Measurements from ENCODE around the gene SOSTDC1. TPM values are rescaled to one million over a fixed set of nuclear protein-coding genes. Genes with fewer than 3 reads are reported as not detected.

The SOSTDC1 gene
- total and polyA plus RNA-seq, 11 donors, result 0.07 to 0.56 (median 0.17) TPM; not detected in 3

DNA sequence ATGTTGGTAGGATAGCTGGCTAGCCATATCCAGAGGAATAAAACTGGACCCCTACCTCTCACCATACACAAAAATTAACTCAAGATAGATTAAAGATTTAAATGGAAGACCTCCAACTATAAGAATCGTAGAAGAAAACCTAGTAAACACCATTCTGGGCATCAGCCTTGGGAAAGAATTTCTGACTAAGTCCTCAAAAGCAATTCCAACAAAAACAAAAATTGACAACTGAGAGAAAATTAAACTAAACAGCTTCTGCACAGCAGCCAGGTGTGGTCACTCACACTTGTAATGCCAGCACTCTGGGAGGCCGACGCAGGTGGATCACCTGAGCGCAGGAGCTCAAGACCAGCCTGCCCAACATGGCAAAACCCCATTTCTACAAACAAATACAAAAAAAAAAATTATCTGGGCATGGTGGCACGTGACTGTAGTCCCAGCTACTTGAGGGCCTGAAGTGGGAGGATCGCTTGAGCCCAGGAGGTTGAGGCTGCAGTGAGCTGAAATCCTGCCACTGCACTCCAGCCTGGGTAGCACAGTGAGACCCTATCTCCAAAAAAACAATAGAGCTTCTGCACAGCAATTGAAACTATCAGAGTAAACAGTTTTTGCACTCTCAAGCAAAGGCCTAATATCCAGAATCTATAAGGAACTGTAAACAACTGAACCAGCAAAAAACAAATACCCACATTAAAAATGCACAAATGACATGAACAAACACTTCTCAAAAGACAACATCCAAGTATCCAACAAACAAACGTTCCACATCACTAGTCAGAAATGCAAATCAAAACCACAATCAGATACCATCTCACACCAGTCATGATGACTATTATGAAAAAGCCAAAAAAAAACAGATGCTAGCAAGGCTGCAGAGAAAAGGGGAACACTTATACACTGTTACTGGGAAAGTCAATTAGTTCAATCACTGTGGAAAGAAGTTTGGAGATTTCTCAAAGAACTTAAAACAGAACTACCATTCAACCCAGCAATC is 49.0 kb downstream of the SOSTDC1 start:
- intact Hi-C loops (cut with DNase I), result no loop called here
- DNase-seq, result no peak

DNA sequence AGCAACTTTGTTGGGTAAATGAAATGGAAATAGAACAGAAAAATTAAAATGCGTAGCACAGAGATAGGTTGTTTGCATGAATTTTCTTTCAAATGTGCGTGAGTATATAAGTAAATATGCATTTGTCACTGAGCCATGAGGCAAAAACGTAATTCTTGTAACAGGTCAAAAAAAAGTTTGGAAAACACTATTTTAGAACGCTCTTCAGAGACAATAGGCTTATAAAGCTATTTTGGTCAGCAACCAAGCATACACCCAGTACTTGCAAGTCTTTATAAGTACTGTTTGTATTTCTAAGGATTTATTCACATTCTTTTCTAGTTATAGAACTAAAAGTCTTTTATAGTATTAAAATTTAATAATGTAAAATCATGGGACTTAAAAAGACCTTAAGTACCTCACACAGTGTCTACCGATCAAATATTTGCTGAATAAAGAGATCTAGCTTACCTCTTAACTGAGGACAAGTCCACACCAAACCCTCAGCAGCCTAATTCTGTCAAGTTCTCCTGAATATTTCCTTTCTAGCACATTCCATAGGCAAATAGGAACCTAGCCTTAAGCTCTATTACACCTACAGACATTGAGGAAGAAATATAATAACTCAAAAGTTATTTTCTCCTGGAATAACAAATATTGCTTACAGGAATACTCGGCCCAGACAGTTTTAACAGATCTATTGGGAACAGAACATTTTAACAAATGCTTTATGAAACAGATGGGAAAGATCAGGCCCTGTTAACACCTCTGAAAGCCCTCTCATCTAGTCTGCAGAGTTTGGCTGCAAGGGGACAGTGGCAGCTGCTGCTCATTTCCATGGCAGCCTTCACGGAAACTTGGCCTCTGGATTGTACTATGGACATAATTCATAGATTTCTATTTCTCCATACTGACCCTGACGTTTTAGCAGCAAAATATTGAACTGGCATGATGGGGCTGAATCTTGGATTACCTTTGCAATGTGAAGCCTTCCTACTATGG is 53.0 kb downstream of the SOSTDC1 start:
- intact Hi-C loops (cut with DNase I), result no loop called here
- ATAC-seq, result peak; percentile 80 to 87 (median 86)
- peaks cover 0 to 16% (median 1%) of the 10 kb centered on the region in 12 donors for H3K4me1 ChIP-seq
- H3K9me3 ChIP-seq, result no peaks in the 10 kb centered on the region
- TF ChIP-seq, protein P1, sequence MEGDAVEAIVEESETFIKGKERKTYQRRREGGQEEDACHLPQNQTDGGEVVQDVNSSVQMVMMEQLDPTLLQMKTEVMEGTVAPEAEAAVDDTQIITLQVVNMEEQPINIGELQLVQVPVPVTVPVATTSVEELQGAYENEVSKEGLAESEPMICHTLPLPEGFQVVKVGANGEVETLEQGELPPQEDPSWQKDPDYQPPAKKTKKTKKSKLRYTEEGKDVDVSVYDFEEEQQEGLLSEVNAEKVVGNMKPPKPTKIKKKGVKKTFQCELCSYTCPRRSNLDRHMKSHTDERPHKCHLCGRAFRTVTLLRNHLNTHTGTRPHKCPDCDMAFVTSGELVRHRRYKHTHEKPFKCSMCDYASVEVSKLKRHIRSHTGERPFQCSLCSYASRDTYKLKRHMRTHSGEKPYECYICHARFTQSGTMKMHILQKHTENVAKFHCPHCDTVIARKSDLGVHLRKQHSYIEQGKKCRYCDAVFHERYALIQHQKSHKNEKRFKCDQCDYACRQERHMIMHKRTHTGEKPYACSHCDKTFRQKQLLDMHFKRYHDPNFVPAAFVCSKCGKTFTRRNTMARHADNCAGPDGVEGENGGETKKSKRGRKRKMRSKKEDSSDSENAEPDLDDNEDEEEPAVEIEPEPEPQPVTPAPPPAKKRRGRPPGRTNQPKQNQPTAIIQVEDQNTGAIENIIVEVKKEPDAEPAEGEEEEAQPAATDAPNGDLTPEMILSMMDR (IDR thresholded peaks at IDR 0.05), result no peak
- TF ChIP-seq POLR2A (IDR thresholded peaks at IDR 0.05), result no peak
- peak overlapping the region in 2 of 12 donors; percentile 2 to 23 for H3K4me3 ChIP-seq
- H3K27me3 ChIP-seq, result no peaks in the 10 kb centered on the region
- 66 to 74% (median 72%) methylated on average over 8 of the region's 8 CpGs for WGBS, 4 donors
- peak overlapping the region in 3 of 12 donors; percentile 20 to 65 (median 53) for H3K27ac ChIP-seq
- DNase-seq, result peak in 4 of 5 donors; percentile 30 to 49 (median 44)
- no peaks in the 10 kb centered on the region for H3K36me3 ChIP-seq

More for the DNA sequence above, 49.0 kb downstream of the SOSTDC1 start:
- no peaks in the 10 kb centered on the region for H3K27me3 ChIP-seq
- no peak overlapping the region for H3K4me3 ChIP-seq
- H3K36me3 ChIP-seq, result no peaks in the 10 kb centered on the region
- H3K9me3 ChIP-seq, result no peaks in the 10 kb centered on the region
- WGBS, 4 donors, result 81 to 91% (median 85%) methylated on average over 7 of the region's 7 CpGs
- no peak for ATAC-seq
- TF ChIP-seq POLR2A (IDR thresholded peaks at IDR 0.05), result no peak
- TF ChIP-seq, protein P1 (IDR thresholded peaks at IDR 0.05), result no peak
- no peak overlapping the region for H3K27ac ChIP-seq
- H3K4me1 ChIP-seq, result peaks cover 0 to 24% (median 10%) of the 10 kb centered on the region in 12 donors

Other genes with a start within 250 kb of the SOSTDC1 start
- gene CRPPA, start 44.2 kb downstream of the SOSTDC1 start, total RNA-seq, result 1 to 10 TPM; 1.1 to 8.5 (median 6.0) TPM
- gene CRPPA, start 44.2 kb downstream of the SOSTDC1 start, polyA plus RNA-seq, result 1 to 10 TPM in 1 of 2 donors, under 1 TPM in 1; 0.98 to 1.4 TPM
- not detected for gene LRRC72, start 61.1 kb upstream of the SOSTDC1 start, total RNA-seq
- gene LRRC72, start 61.1 kb upstream of the SOSTDC1 start, polyA plus RNA-seq, result not detected
- gene ANKMY2, start 180.0 kb upstream of the SOSTDC1 start, total RNA-seq, result 10 to 100 TPM; 17.7 to 44.3 (median 28.3) TPM
- gene ANKMY2, start 180.0 kb upstream of the SOSTDC1 start, polyA plus RNA-seq, result 10 to 100 TPM; 10.3 to 17.2 TPM
- 100 to 1,000 TPM; 195 to 808 (median 308) TPM for gene BZW2, start 180.4 kb upstream of the SOSTDC1 start, total RNA-seq
- 100 to 1,000 TPM; 214 to 253 TPM for gene BZW2, start 180.4 kb upstream of the SOSTDC1 start, polyA plus RNA-seq

All from heart left ventricle (tissue), 16 donors.